CD14-positive monocyte (primary cell): ENCODE data around the gene GPR17. TPM values are rescaled to one million over a fixed set of nuclear protein-coding genes. Genes with fewer than 3 reads are reported as not detected.

Experiments used
- DNase-seq, 3 donors: peaks; one replicate each; pipeline ENCODE4 v3.0.0-alpha.2; 2011 to 2022
- H2AFZ ChIP-seq: 2 replicates; pipeline ENCODE4 v1.6.0; 2012; ENCODE audit warnings: mild to moderate bottlenecking, low read depth, low read length, inconsistent platforms; ENCODE audit not compliant: insufficient read depth, poor library complexity, severe bottlenecking
- H3K27ac ChIP-seq, 2 donors: 1 replicate in 1 of 2; 2 replicates in 1 of 2; pipeline ENCODE4 v1.5.1; 2012 to 2013; ENCODE audit warnings: low read length in 2 of 2, control low read depth in 1 of 2, inconsistent platforms in 1 of 2, low read depth in 1 of 2, mild to moderate bottlenecking in 1 of 2
- H3K27me3 ChIP-seq, 2 donors: one replicate each; pipeline versions ENCODE4 v1.6.0 to v1.6.1; 2011 to 2013; ENCODE audit warnings: low read length in 2 of 2; ENCODE audit not compliant: control insufficient read depth in 2 of 2, insufficient read depth in 2 of 2
- H3K36me3 ChIP-seq, 2 donors: replicated peaks in 1 of 2; 1 replicate in 1 of 2; 2 replicates in 1 of 2; pipeline versions ENCODE4 v1.5.1 to v1.6.1; 2012 to 2013; ENCODE audit warnings: low read length in 2 of 2, control low read depth in 1 of 2, inconsistent platforms in 1 of 2, mild to moderate bottlenecking in 1 of 2; ENCODE audit not compliant: insufficient read depth in 2 of 2, control insufficient read depth in 1 of 2
- H3K4me1 ChIP-seq, 2 donors: 1 replicate in 1 of 2; 2 replicates in 1 of 2; pipeline versions ENCODE4 v1.5.1 to v1.6.1; 2012 to 2013; ENCODE audit warnings: low read length in 2 of 2, control low read depth in 1 of 2, inconsistent platforms in 1 of 2, mild to moderate bottlenecking in 1 of 2, moderate library complexity in 1 of 2; ENCODE audit not compliant: insufficient read depth in 2 of 2, control insufficient read depth in 1 of 2
- H3K4me2 ChIP-seq: replicated peaks from 2 replicates; pipeline ENCODE3; 2012; ENCODE audit warnings: low read length, moderate library complexity, mild to moderate bottlenecking; ENCODE audit not compliant: poor library complexity, severe bottlenecking; ENCODE audit errors: extremely low read depth
- H3K4me3 ChIP-seq, 3 experiments: fragments of 200-600 bp in 1 of 3; sonication (generic) in 1 of 3; replicated peaks in 1 of 3; 1 replicate in 2 of 3; 2 replicates in 1 of 3; pipeline ENCODE4 v1.5.1; 2011 to 2013; ENCODE audit warnings: low read length in 3 of 3, mild to moderate bottlenecking in 3 of 3, control low read depth in 2 of 3, low read depth in 2 of 3, inconsistent platforms in 1 of 3, moderate library complexity in 1 of 3
- H3K79me2 ChIP-seq: 2 replicates; pipeline ENCODE4 v1.6.0; 2012; ENCODE audit warnings: mild to moderate bottlenecking, control low read depth, inconsistent platforms, low read length, moderate library complexity; ENCODE audit not compliant: insufficient read depth
- H3K9ac ChIP-seq: 2 replicates; pipeline ENCODE4 v1.6.0; 2017; ENCODE audit warnings: low read length, mild to moderate bottlenecking; ENCODE audit not compliant: insufficient read depth, poor library complexity, severe bottlenecking
- H3K9me3 ChIP-seq, 2 donors: replicated peaks in 1 of 2; 1 replicate in 1 of 2; 2 replicates in 1 of 2; pipeline versions ENCODE4 v1.5.1 to v1.6.1; 2012 to 2013; ENCODE audit warnings: low read length in 2 of 2, control low read depth in 1 of 2; ENCODE audit not compliant: control insufficient read depth in 1 of 2, insufficient read depth in 1 of 2
- H4K20me1 ChIP-seq: 2 replicates; pipeline ENCODE4 v1.6.0; 2012; ENCODE audit warnings: mild to moderate bottlenecking, low read length, control low read depth, moderate library complexity; ENCODE audit not compliant: insufficient read depth
- H3K27ac Mint-ChIP-seq, 7 donors: one replicate each; pipeline ENCODE4 v1.8.0; 2020; ENCODE audit warnings: mild to moderate bottlenecking in 7 of 7, mixed read lengths in 7 of 7, moderate library complexity in 6 of 7, inconsistent platforms in 2 of 7
- H3K27me3 Mint-ChIP-seq, 3 donors: one replicate each; pipeline ENCODE4 v1.8.0; 2021 to 2022; ENCODE audit warnings: low read depth in 3 of 3, mild to moderate bottlenecking in 3 of 3, mixed read lengths in 3 of 3, moderate library complexity in 3 of 3, inconsistent platforms in 1 of 3
- H3K36me3 Mint-ChIP-seq, 2 donors: one replicate each; pipeline ENCODE4 v1.8.0; 2020; ENCODE audit warnings: mixed read lengths in 2 of 2, inconsistent platforms in 1 of 2, mild to moderate bottlenecking in 1 of 2
- H3K4me1 Mint-ChIP-seq: one replicate; pipeline ENCODE4 v1.8.0; 2020; ENCODE audit warnings: mild to moderate bottlenecking, mixed read lengths
- H3K4me3 Mint-ChIP-seq, 2 donors: one replicate each; pipeline ENCODE4 v1.8.0; 2020; ENCODE audit warnings: mild to moderate bottlenecking in 2 of 2, mixed read lengths in 2 of 2, moderate library complexity in 1 of 2
- H3K9me3 Mint-ChIP-seq, 7 donors: one replicate each; pipeline ENCODE4 v1.8.0; 2020 to 2022; ENCODE audit warnings: mixed read lengths in 7 of 7, mild to moderate bottlenecking in 6 of 7, moderate library complexity in 6 of 7, inconsistent platforms in 2 of 7
- CTCF ChIP-seq: fragments of 200-600 bp; IDR thresholded peaks from one replicate; pipeline ENCODE4 v1.8.0; 2022; ENCODE audit warnings: antibody characterized with exemption, mild to moderate bottlenecking
- WGBS: methylation state at CpG from one replicate; pipeline ENCODE4 v1.1.5; 2013; ENCODE audit warnings: missing lambda C conversion rate; ENCODE audit not compliant: insufficient coverage; 5-methylcytosine and 5-hydroxymethylcytosine counted together
- intact Hi-C, 2 donors: fragments of 100-400 bp; cut with micrococcal nuclease; formaldehyde crosslinking; loops; one replicate each; pipeline versions ENCODE4 v1.15.0 to v1.15.1; 2023
- polyA plus RNA-seq, 3 donors: library from polyadenylated mRNA; depleted of rRNA in 1 of 3; unstranded in 2 of 3; stranded (reverse) in 1 of 3; fragments of 300-500 nt in 2 of 3; fragments of >200 nt in 1 of 3; fragmentation: Illumina TruSeq in 2 of 3; gene quantifications; 1 replicate in 2 of 3; 2 replicates in 1 of 3; pipeline ENCODE4 v1.2.3, GENCODE V29; 2012 to 2021

The GPR17 gene
- polyA plus RNA-seq, 3 donors, result 0.07 TPM; not detected in 2

- no peak overlapping the region for H2AFZ ChIP-seq
- H3K36me3 ChIP-seq, result no peaks in the 10 kb centered on the region
- TF ChIP-seq CTCF, result no peak
- H3K4me3 ChIP-seq, result no peak overlapping the region
- H3K27me3 Mint-ChIP-seq, result peaks cover 47 to 57% (median 53%) of the 10 kb centered on the region in 3 donors
- H3K27me3 ChIP-seq, result peaks cover 36 to 52% of the 10 kb centered on the region in 2 donors
- H3K4me1 Mint-ChIP-seq, result peaks cover 9% of the 10 kb centered on the region
- no peak for DNase-seq
- H3K4me3 Mint-ChIP-seq, result peak overlapping the region in 1 of 2 donors; percentile 82
- H3K9ac ChIP-seq, result no peak overlapping the region
- 83% methylated on average over 3 of the region's 6 CpGs for WGBS
- intact Hi-C loops, result no loop called here
- peaks cover 0 to 3% of the 10 kb centered on the region in 2 donors for H3K36me3 Mint-ChIP-seq
- peaks cover 7% of the 10 kb centered on the region in 2 donors for H3K9me3 ChIP-seq
- no peak overlapping the region for H3K27ac Mint-ChIP-seq
- no peaks in the 10 kb centered on the region for H3K79me2 ChIP-seq
- H3K4me1 ChIP-seq, result no peaks in the 10 kb centered on the region
- H3K9me3 Mint-ChIP-seq, result peaks cover 0 to 13% (median 5%) of the 10 kb centered on the region in 7 donors
- no peaks in the 10 kb centered on the region for H4K20me1 ChIP-seq
- no peak overlapping the region for H3K27ac ChIP-seq
- H3K4me2 ChIP-seq, result no peak overlapping the region
Measured at GRCh38 chr2:127663566-127664064, 17.7 kb downstream of the GPR17 start.

- H3K27ac Mint-ChIP-seq, result no peak overlapping the region
- Histone ChIP-seq H3K4me1 (no peaks in the 10 kb centered on the region), H3K36me3 (no peaks in the 10 kb centered on the region), H3K9ac (no peak overlapping the region), H3K9me3 (peaks cover 7% of the 10 kb centered on the region in 2 donors), H2AFZ (no peak overlapping the region), H4K20me1 (no peaks in the 10 kb centered on the region), H3K79me2 (no peaks in the 10 kb centered on the region), H3K27ac (no peak overlapping the region), H3K4me3 (no peak overlapping the region), H3K4me2 (no peak overlapping the region), H3K27me3 (peaks cover 36 to 52% of the 10 kb centered on the region in 2 donors)
- intact Hi-C loops, result no loop called here
- 15% methylated on average over 67 of the region's 69 CpGs for WGBS
- peaks cover 9% of the 10 kb centered on the region for H3K4me1 Mint-ChIP-seq
- H3K36me3 Mint-ChIP-seq, result peaks cover 0 to 3% of the 10 kb centered on the region in 2 donors
- peaks cover 0 to 13% (median 5%) of the 10 kb centered on the region in 7 donors for H3K9me3 Mint-ChIP-seq
- H3K27me3 Mint-ChIP-seq, result peaks cover 47 to 63% (median 57%) of the 10 kb centered on the region in 3 donors
- no peak for DNase-seq
- TF ChIP-seq CTCF, result no peak
- H3K4me3 Mint-ChIP-seq, result peak overlapping the region; percentile 6 to 82
Measured at GRCh38 chr2:127664065-127664894, 18.3 kb downstream of the GPR17 start.
